GM12892 (cell line): ENCODE measurements around the gene CDK19.

Experiments
- DNase-seq: peaks from one replicate; pipeline ENCODE4 v3.0.0; 2011; ENCODE audit not compliant: insufficient read length
- FAIRE-seq: peaks from 2 replicates; lab custom pipeline; 2011; peaks lifted over from hg19 to GRCh38; lab: Jason Lieb, UNC
- POLR2A ChIP-seq: IDR thresholded peaks from 2 replicates; pipeline ENCODE4 v1.6.1; 2011; ENCODE audit warnings: low read depth, low read length, control low read depth
- POLR2AphosphoS5 ChIP-seq: IDR thresholded peaks from 2 replicates; pipeline ENCODE4 v1.6.1; 2011; ENCODE audit warnings: low read depth, low read length, control low read depth
- TAF1 ChIP-seq: IDR thresholded peaks from 2 replicates; pipeline ENCODE4 v1.6.1; 2011; ENCODE audit warnings: low read depth, mild to moderate bottlenecking, control low read depth, low read length, borderline replicate concordance

CDK19 gene

DNA sequence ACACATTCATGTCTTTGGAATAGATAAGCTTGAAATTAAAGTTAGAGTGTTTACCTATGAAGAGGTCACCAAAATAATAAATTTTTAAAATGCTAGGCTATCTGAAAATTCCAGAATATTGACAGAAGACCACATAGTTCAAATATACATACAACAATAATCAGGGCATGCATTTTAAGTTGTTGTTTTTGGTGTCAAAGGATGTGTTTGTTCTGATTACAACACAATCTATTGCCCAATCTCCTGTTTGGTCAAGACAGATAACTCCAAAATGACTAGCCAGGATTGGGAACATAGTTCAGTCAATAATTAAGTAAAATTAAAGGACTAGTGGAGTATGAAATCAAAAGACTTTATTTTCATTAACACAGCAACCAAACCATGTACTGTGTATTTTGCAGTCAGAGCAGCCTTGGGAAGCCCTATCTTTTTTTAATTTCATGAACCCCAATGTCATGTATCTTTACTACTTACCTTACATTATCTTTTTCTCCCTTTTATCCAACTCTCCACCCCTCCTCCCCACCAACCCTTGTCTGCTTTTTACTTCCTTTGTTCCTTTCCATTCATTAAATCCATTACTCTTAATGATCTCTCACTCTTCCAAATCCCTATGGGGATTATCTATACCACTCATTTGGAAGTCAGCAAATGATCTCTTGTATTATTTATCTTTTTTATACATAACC, 111.2 kb downstream of the CDK19 start:
- DNase-seq (no peak), FAIRE-seq (no peak)
- no peak for TF ChIP-seq TAF1
- no peak for TF ChIP-seq POLR2A
- no peak for TF ChIP-seq POLR2AphosphoS5

DNA sequence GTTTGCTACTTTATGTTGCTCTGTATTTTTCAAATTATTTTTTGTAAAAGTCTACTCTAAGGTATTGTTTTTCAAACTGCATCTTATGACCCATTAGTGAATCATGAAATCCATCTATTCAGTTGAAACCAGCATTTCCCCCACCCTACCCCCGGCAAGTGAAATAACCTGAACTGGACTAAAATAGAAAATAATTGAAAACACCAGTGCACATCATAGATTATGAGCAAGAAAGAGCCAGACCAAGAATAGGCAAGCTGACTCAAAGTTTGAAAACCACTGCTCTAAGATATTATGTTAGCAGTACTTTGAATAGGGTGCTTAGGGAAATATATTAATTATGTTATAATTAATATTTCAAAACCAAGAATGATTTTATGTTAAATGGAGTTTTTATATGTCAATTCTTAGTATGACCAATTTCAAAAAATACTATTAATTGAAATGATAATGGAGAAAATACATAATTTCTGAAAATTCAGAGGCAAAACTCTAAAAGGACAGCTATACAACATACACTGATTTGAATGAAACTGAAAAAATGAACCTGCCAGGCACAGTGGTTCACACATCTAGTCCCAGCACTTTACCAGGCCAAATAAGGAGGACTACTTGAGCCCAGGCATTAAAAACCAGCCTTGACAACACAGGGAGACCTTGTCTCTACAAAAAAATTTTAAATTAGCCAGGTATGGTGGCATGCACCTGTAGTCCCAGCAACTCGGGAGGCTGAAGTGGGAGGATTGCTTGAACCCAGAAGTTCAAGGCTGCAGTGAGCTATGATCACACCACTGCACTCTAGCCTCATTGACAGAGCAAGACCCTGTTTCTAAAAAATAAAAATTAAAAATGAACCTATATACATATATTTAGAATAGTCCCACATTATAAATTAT, 112.0 kb downstream of the CDK19 start:
- TF ChIP-seq POLR2A (no peak), POLR2AphosphoS5 (no peak), TAF1 (no peak)
- DNase-seq (no peak), FAIRE-seq (peak; percentile 33)

DNA sequence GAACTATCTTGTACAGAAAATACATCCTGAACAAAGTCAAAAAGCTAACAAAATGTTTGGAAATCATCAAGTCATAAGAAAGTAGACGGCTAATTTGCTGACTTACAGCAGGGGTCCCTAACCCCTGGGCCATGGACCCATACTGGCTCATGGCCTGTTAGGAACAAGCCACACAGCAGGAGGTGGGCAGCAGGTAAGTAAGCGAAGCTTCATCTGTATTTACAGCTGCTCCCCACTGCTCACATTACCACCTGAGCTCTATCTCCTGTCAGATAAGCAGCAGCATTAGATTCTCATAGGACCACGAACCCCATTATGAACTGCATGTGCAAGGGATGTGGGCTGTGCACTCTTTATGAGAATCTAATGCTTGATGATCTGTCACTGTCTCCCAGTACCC, 115.5 kb downstream of the CDK19 start:
- no peak for TF ChIP-seq POLR2A
- no peak for TF ChIP-seq TAF1
- no peak for TF ChIP-seq POLR2AphosphoS5
- DNase-seq (no peak), FAIRE-seq (no peak)

DNA sequence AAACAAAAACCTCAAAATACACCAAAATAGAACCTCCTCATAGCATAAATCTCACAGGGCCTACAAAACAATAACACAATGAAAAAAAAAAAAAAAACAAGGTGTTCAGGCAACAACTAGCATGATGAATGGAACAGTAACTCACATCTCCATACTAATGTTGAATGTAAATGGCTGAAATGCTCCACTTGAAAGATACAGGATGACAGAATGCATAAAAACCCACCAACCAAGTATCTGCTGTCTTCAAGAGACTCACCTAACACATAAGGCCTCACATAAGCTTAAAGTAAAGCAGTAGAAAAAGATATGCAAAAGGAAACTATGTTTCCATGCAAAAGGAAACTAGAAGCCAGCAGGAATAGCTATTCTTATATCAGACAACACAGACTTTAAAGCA, 121.3 kb downstream of the CDK19 start:
- no peak for FAIRE-seq
- no peak for TF ChIP-seq POLR2A
- no peak for TF ChIP-seq TAF1
- TF ChIP-seq POLR2AphosphoS5: no peak
- no peak for DNase-seq

DNA sequence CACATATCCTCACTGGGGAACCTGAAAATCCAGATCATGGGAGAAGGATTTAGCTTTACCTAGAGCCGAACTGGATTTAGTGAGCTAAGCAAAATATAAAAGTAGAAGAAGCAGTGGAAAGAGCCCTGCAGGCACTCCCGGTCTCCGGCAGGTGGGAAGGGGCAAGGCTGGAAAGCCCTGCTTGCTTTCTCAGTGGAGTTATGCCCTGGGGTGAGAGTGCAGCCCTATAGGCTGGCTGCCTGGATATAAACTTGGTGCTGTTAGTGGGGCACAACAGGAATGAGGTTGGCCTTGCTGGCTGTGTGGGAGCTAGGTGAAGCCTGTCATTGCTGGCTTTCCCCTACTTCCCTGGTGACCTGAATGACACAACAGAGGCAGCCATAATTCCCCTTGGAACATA, 122.0 kb downstream of the CDK19 start:
- DNase-seq (no peak), FAIRE-seq (no peak)
- no peak for TF ChIP-seq POLR2A
- TF ChIP-seq TAF1: no peak
- TF ChIP-seq POLR2AphosphoS5: no peak

DNA sequence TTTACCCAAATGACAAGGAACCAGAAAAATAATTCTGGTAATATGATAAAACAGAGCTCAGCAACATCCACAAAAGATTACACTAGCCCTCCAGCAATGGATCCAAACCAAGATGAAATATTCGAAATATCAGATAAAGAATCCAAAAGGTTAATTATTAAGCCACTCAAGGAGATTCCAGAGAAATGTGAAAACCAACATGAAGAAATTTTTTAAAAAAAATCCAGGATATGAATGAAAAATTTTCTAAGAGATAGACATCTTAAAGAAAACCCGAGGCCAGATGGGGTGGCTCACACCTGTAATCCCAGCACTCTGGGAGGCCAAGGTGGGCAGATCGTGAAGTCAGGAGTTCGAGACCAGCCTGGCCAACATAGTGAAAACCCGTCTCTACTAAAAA, 124.4 kb downstream of the CDK19 start:
- no peak for TF ChIP-seq TAF1
- no peak for TF ChIP-seq POLR2AphosphoS5
- TF ChIP-seq POLR2A: no peak
- DNase-seq (no peak), FAIRE-seq (no peak)

DNA sequence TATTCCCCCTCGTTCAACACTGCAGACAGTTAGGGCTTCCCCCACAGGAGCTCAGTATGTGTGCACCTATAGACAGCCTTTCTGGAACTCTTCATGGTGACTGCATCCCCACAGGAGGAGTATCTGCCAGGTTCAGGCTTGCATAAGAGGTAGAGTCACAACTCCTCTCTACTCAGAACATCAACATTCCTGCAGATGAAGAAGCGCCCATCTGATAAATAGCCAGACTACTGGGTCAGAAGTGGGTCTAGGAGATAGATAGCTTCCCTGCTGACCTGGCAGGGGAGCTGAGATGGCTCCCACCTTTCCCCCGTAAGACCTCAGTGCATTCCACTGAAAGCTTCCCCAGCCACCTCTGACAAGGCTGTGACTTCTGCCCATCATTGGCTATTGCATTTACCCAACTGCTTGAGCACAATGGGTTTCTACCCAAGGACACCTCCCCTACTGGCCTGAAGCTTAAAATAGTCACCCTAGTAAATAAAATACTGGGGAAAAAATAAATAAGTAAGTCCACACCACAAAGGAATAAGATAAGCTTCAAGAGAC, 125.1 kb downstream of the CDK19 start:
- FAIRE-seq (no peak), DNase-seq (no peak)
- no peak for TF ChIP-seq POLR2A
- TF ChIP-seq TAF1: no peak

DNA sequence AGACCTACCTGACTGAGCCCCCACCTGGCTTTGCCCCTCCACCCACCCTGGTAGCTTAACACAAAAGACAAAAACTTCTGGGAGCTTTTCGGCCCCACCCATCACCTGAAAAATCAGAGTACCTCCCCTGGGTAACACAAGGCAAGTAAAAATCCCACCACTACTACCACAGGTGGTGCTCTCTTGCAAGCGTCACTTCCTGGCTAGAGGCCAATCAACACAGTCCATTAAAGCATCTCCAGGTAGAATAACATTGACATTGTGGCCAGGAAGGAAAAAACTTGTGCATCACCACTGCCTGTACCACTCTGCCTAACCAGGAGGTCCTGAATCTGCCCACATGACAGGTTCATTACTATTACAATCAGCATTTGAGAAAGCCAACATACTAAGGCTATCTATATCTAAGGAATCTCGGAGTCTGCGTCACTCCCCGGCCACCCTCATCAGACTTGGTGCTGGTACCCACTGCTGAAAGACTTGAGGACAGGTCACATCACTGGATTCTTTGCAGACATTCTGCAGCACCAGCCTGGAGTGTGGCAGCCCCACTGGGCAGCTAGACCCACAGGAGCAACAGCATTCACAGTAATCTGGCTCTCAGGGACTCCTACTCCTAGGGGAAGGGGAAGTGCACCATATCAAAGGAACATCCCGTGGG, 125.9 kb downstream of the CDK19 start:
- no peak for TF ChIP-seq TAF1
- TF ChIP-seq POLR2AphosphoS5: no peak
- no peak for TF ChIP-seq POLR2A
- DNase-seq: no peak
- FAIRE-seq: no peak

DNA sequence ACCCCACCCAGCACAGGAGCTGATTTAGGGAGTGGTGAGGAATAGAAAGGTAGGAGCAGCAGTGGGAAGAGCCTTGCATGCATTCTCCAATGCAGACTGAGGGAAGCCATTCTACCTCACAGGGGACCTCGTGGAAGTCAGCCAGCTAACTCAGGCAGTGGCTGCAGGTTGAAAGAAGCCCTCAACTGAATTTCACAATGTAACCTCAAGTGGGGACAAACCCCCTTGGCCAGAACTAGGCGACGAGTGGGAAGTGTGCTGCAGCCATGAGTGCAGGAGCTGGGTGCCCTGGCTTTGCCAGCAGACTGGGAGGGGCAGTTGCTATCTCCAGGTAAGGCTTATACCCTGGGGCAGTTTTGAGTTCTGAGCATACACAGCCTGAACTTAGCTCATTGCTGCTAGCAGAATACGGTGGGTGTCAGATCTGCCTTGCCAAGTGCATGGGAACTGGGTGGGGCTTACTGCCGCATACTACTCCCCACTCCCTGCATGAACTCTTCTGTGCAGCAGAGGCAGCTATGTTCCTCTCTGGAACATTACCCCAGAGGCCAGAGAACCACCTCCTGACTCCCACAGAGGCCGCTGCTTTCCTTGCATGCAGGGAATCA, 126.5 kb downstream of the CDK19 start:
- no peak for TF ChIP-seq POLR2A
- TF ChIP-seq POLR2AphosphoS5: no peak
- DNase-seq: no peak
- no peak for FAIRE-seq

DNA sequence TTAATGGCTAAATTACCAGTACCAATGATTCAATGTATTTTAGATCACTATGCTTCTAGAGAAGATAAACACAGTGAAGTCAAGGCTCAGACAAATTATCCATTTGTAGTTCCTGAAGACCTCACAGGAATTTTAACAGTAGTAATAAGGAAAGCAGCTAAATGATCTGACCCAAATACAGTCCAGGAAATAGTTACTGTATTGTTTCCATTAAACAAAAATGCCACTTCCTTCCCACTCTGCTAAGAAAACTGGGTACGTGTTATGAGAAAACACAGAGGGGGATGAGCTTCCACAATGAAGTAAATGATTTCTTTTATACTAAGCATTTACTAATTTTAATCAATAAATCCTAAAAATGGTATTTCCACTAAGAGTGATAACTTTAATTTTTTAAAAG, 127.9 kb downstream of the CDK19 start:
- FAIRE-seq (no peak), DNase-seq (no peak)
- no peak for TF ChIP-seq POLR2AphosphoS5
- no peak for TF ChIP-seq TAF1
- no peak for TF ChIP-seq POLR2A

DNA sequence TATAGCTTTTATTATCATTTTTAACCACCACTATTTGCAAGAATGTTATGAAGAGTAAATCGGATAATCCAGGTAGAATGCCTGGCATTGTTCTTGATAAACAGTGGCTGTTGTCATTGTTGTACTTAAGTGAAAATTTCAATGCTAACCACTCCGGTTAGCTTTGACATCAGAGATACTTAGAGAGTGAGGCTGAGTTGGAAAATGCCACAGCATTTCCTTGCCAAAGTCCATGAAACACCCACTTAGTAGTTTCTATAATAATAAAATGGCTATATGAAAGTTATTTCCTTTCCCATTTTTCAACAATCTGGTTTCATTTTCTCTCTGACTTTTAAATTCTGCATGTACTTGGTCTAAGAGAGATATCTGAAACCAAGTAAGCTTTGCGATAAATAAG, 132.0 kb downstream of the CDK19 start:
- FAIRE-seq: no peak
- TF ChIP-seq POLR2A: no peak
- no peak for TF ChIP-seq POLR2AphosphoS5
- TF ChIP-seq TAF1: no peak

More for the DNA sequence above, 132.0 kb downstream of the CDK19 start:
- no peak for DNase-seq
